ENCODE results near the gene SEMA4B.

DNA sequence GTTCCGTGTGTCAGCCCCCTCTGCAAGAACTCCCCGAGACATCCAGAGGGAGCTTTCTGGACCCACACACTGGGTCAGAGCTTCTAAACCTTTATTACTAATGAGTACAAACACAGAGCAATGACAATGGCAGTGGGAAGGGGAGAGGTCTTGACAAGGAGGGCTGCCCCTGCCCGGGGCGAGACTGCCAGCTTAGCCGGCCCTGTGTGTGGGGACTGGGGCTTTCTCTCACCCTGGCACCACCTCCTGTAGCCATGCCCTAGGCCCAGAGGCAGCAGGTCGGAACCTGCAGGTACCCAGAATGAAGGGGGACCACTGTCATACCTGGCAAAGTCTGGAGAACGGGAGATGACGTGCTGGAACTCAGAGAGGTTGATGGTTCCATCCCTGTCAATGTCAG, 29.5 kb downstream of the SEMA4B start:
- TF ChIP-seq, protein P1, sequence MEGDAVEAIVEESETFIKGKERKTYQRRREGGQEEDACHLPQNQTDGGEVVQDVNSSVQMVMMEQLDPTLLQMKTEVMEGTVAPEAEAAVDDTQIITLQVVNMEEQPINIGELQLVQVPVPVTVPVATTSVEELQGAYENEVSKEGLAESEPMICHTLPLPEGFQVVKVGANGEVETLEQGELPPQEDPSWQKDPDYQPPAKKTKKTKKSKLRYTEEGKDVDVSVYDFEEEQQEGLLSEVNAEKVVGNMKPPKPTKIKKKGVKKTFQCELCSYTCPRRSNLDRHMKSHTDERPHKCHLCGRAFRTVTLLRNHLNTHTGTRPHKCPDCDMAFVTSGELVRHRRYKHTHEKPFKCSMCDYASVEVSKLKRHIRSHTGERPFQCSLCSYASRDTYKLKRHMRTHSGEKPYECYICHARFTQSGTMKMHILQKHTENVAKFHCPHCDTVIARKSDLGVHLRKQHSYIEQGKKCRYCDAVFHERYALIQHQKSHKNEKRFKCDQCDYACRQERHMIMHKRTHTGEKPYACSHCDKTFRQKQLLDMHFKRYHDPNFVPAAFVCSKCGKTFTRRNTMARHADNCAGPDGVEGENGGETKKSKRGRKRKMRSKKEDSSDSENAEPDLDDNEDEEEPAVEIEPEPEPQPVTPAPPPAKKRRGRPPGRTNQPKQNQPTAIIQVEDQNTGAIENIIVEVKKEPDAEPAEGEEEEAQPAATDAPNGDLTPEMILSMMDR (IDR thresholded peaks at IDR 0.05) = no peak
- no peak for TF ChIP-seq POLR2A (IDR thresholded peaks at IDR 0.05)

All from Peyer's patch (tissue), 4 donors.